Measurements from ENCODE around the gene SYCP2.

DNA sequence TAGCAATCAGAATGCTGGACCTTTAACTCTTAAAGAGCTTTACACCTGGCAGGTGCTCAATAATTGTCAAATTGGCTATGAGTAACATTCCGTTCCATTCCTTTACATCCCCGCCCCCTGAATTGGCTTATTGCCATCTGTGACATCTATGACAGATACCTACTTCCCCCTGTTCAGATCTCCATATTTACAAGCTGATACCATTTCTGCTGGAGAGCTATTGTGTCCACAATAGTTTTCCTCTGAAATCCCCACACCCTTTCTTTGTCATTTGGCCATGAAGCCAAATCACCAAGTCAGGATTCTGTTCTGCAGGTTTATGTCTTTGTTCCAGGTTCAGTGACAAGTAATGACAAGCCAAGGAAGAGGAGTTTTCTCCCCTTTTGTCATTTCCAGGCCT lies 28.0 kb upstream of the SYCP2 start:
- TF ChIP-seq, protein P1, sequence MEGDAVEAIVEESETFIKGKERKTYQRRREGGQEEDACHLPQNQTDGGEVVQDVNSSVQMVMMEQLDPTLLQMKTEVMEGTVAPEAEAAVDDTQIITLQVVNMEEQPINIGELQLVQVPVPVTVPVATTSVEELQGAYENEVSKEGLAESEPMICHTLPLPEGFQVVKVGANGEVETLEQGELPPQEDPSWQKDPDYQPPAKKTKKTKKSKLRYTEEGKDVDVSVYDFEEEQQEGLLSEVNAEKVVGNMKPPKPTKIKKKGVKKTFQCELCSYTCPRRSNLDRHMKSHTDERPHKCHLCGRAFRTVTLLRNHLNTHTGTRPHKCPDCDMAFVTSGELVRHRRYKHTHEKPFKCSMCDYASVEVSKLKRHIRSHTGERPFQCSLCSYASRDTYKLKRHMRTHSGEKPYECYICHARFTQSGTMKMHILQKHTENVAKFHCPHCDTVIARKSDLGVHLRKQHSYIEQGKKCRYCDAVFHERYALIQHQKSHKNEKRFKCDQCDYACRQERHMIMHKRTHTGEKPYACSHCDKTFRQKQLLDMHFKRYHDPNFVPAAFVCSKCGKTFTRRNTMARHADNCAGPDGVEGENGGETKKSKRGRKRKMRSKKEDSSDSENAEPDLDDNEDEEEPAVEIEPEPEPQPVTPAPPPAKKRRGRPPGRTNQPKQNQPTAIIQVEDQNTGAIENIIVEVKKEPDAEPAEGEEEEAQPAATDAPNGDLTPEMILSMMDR (IDR thresholded peaks at IDR 0.05; ENCODE audit: low read length), result no peak
- no peak for TF ChIP-seq EZH2 (IDR thresholded peaks at IDR 0.05; ENCODE audit: borderline replicate concordance, low read length)
